Upper lobe of left lung (tissue), 4 donors: ENCODE data around the gene HDAC6.
"Not testable (repeated sequence)": the region's sequence is repeated elsewhere in the genome, so short reads cannot be mapped to it uniquely, and the experiment has no call there.

Source experiments
- EP300 ChIP-seq, 4 donors: sonication (generic); formaldehyde crosslinking; IDR thresholded peaks; one replicate each; pipeline ENCODE4 v1.5.1; 2017; ENCODE audit warnings: antibody characterized with exemption in 4 of 4, control low read depth in 2 of 4
- POLR2A ChIP-seq, 4 donors: fragments of 450-650 bp; IDR thresholded peaks; one replicate each; pipeline ENCODE4 v1.5.1; 2016 to 2017; ENCODE audit warnings: antibody characterized with exemption in 4 of 4, mild to moderate bottlenecking in 2 of 4
- POLR2AphosphoS5 ChIP-seq, 2 donors: sonication (generic); formaldehyde crosslinking; IDR thresholded peaks; one replicate each; pipeline ENCODE4 v1.5.1; 2017; ENCODE audit warnings: antibody characterized with exemption in 2 of 2
- TF ChIP-seq, protein P1 (sequence below), 6 experiments: fragments of 450-650 bp in 4 of 6; fragments of 200-600 bp in 2 of 6; sonication (generic) in 2 of 6; IDR thresholded peaks; one replicate each; pipeline ENCODE4 v1.5.1; 2016 to 2019; ENCODE audit warnings: antibody characterized with exemption in 6 of 6

DNA sequence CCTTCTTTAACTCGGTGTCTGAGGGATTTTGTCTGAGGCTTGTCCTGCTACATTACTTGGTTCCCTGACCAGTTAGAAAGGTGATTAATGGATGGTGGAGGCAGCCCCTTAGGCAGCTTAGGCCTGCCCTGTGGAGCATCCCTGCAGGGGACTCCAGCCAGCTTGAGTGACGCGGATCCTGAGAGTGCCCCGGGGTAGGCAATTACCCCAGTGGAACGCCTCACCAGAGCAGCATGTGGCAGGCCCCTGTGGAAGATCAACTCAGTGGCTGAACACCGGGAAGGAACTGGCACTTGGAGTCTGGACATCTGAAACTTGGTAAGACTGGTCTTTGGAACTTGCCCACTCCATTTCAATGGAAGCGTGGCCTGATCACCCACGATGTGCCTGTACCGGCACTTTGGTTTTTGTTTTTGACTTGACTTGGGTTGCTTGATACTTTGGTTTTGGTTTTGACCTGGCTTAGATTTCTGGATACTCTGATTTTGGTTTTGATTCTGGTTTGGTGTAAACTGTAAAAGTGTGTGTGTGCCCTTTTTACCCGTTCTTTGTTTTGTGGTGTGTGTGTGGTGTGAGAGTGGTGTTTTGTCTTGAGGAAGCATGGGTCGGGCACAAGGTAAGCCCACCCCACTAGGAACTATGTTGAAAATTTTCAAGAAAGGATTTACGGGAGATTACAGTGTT is 52.4 kb downstream of the HDAC6 start:
- not testable (repeated sequence) for TF ChIP-seq POLR2A, EP300, POLR2AphosphoS5 (IDR thresholded peaks at IDR 0.05)
- TF ChIP-seq, protein P1, sequence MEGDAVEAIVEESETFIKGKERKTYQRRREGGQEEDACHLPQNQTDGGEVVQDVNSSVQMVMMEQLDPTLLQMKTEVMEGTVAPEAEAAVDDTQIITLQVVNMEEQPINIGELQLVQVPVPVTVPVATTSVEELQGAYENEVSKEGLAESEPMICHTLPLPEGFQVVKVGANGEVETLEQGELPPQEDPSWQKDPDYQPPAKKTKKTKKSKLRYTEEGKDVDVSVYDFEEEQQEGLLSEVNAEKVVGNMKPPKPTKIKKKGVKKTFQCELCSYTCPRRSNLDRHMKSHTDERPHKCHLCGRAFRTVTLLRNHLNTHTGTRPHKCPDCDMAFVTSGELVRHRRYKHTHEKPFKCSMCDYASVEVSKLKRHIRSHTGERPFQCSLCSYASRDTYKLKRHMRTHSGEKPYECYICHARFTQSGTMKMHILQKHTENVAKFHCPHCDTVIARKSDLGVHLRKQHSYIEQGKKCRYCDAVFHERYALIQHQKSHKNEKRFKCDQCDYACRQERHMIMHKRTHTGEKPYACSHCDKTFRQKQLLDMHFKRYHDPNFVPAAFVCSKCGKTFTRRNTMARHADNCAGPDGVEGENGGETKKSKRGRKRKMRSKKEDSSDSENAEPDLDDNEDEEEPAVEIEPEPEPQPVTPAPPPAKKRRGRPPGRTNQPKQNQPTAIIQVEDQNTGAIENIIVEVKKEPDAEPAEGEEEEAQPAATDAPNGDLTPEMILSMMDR (IDR thresholded peaks at IDR 0.05) = not testable (repeated sequence)
